ENCODE data around the gene PTPN6.

GRCh38 chr12:6959805-6960592, 8.8 kb downstream of the PTPN6 start:
- no peak for TF ChIP-seq CTCF (IDR thresholded peaks at IDR 0.05)
- no peak for TF ChIP-seq ZFX (IDR thresholded peaks at IDR 0.05; ENCODE audit: borderline replicate concordance)

All from 22Rv1 (cell line).